ENCODE measurements around the gene TBX15.
"Not testable (repeated sequence)": the region's sequence is repeated elsewhere in the genome, so short reads cannot be mapped to it uniquely, and the experiment has no call there.

The TBX15 gene

GRCh38 chr1:118958140-118958539 lies 30.0 kb downstream of the TBX15 start:
- DNase-seq, result no peak

GRCh38 chr1:118957579-118957978 lies 30.6 kb downstream of the TBX15 start:
- DNase-seq, result not testable (repeated sequence)

GRCh38 chr1:118954301-118954905 lies 33.7 kb downstream of the TBX15 start:
- DNase-seq, result no peak

- DNase-seq, result no peak
Observed at GRCh38 chr1:118951270-118951936, 36.7 kb downstream of the TBX15 start.

GRCh38 chr1:118949315-118949714 lies 38.8 kb downstream of the TBX15 start:
- DNase-seq, result no peak

GRCh38 chr1:118948846-118949245 lies 39.3 kb downstream of the TBX15 start:
- DNase-seq, result no peak

GRCh38 chr1:118948351-118948750 lies 39.8 kb downstream of the TBX15 start:
- DNase-seq, result no peak

GRCh38 chr1:118947790-118948189 lies 40.4 kb downstream of the TBX15 start:
- DNase-seq, result no peak

GRCh38 chr1:118947003-118947765 lies 41.0 kb downstream of the TBX15 start:
- no peak for DNase-seq

- DNase-seq, result no peak
Observed at GRCh38 chr1:118945489-118945888, 42.7 kb downstream of the TBX15 start.

- no peak for DNase-seq
Observed at GRCh38 chr1:118944546-118944945, 43.6 kb downstream of the TBX15 start.

GRCh38 chr1:118944133-118944532 lies 44.0 kb downstream of the TBX15 start:
- DNase-seq, result no peak

- no peak for DNase-seq
Observed at GRCh38 chr1:118940957-118941356, 47.2 kb downstream of the TBX15 start.

- DNase-seq, result no peak
Observed at GRCh38 chr1:118937413-118938072, 50.6 kb downstream of the TBX15 start.

- DNase-seq, result no peak
Observed at GRCh38 chr1:118934706-118935105, 53.4 kb downstream of the TBX15 start.

GRCh38 chr1:118933051-118933781 lies 54.9 kb downstream of the TBX15 start:
- no peak for DNase-seq

GRCh38 chr1:118931876-118932275 lies 56.3 kb downstream of the TBX15 start:
- no peak for DNase-seq

- DNase-seq, result peak in 1 of 2 donors; percentile 1
Observed at GRCh38 chr1:118928739-118929554, 59.2 kb downstream of the TBX15 start.

GRCh38 chr1:118927427-118928187 lies 60.5 kb downstream of the TBX15 start:
- DNase-seq, result no peak

- no peak for DNase-seq
Observed at GRCh38 chr1:118926261-118926660, 61.9 kb downstream of the TBX15 start.

GRCh38 chr1:118925651-118926050 lies 62.5 kb downstream of the TBX15 start:
- no peak for DNase-seq
